Memory B cell (primary cell): Measurements from ENCODE around the gene PACSIN2.
"Not testable (repeated sequence)": the region's sequence is repeated elsewhere in the genome, so short reads cannot be mapped to it uniquely, and the experiment has no call there.

Experiments used
- ATAC-seq: fragments of 150-1000 bp; cut with Tn5 transposase; 2 replicates; pipeline ENCODE4 v1.10.0; 2021; ENCODE audit warnings: low read depth, mild to moderate bottlenecking, moderate library complexity
- DNase-seq, 2 donors: peaks; one replicate each; pipeline ENCODE4 v3.0.0; 2022; ENCODE audit warnings: low spot score in 2 of 2
- H3K27ac Mint-ChIP-seq: one replicate; pipeline ENCODE4 v1.8.0; 2022; ENCODE audit warnings: mild to moderate bottlenecking, moderate library complexity, mixed read lengths
- H3K27me3 Mint-ChIP-seq: one replicate; pipeline ENCODE4 v1.8.0; 2022; ENCODE audit warnings: mixed read lengths
- H3K36me3 Mint-ChIP-seq: one replicate; pipeline ENCODE4 v1.8.0; 2022; ENCODE audit warnings: mild to moderate bottlenecking, mixed read lengths
- H3K4me1 Mint-ChIP-seq: one replicate; pipeline ENCODE4 v1.8.0; 2022; ENCODE audit warnings: mixed read lengths
- H3K4me3 Mint-ChIP-seq: one replicate; pipeline ENCODE4 v1.8.0; 2022; ENCODE audit warnings: mild to moderate bottlenecking, moderate library complexity, mixed read lengths
- H3K9me3 Mint-ChIP-seq: one replicate; pipeline ENCODE4 v1.8.0; 2022; ENCODE audit warnings: mixed read lengths

The PACSIN2 gene

DNA sequence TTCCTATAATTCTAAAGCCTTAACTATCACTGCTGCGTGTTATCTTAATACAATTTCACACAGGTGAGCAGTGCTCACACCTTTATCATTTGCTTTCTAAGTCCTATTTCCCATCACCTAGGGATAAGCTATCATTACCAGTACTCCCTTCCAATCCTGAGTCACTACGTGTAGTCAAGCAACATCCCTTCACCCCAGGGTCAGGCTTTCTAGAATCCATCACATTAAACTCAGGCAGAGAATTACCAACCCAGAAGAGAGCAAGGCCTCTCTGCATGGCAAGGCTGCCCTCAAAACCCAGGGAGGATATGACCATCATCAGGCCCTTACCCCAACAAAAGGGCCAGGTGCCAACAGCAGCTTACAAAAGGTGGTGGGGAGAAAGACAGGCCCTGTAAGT, 9.8 kb downstream of the PACSIN2 start:
- peaks cover 46% of the 10 kb centered on the region for H3K4me1 Mint-ChIP-seq

DNA sequence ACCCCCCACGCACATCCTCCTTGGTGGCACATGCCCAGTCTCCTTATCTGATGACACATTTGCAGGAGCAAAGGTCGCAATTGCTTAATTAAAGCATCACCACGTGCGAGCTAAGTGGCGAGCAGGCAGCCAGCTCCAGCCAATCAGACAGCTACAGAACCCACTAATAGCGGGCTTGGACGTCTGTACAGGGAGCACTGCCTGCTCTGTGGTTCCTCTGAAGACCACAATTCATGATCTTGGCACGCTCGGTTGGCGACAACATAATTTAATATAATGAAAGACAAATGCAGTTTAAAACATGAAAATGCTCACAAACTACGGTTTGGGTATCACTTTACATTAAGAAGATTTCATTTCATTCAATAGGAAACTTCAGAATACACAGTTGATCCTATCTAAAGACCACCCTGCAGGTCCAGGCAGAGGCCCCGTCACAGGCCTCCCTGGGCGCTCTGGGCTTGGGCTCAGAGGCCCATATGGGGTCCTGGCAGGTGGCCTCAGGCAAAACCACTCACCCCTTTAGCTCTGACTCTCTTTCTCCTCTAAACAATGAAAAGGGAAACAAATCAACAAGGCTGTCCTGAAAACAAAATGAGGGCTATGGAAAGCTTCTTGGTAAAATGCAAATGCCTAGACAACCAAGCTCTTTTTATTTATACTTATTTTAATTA, 10.4 kb downstream of the PACSIN2 start:
- ATAC-seq, result peak; percentile 56
- peaks cover 46% of the 10 kb centered on the region for H3K4me1 Mint-ChIP-seq
- no peak overlapping the region for H3K4me3 Mint-ChIP-seq

More for the DNA sequence above, 9.8 kb downstream of the PACSIN2 start:
- H3K36me3 Mint-ChIP-seq, result peaks cover 2% of the 10 kb centered on the region
- H3K27me3 Mint-ChIP-seq, result no peaks in the 10 kb centered on the region
- ATAC-seq (no peak), DNase-seq (no peak)
- no peak overlapping the region for H3K4me3 Mint-ChIP-seq
- no peaks in the 10 kb centered on the region for H3K9me3 Mint-ChIP-seq
- peak overlapping the region; percentile 31 for H3K27ac Mint-ChIP-seq

DNA sequence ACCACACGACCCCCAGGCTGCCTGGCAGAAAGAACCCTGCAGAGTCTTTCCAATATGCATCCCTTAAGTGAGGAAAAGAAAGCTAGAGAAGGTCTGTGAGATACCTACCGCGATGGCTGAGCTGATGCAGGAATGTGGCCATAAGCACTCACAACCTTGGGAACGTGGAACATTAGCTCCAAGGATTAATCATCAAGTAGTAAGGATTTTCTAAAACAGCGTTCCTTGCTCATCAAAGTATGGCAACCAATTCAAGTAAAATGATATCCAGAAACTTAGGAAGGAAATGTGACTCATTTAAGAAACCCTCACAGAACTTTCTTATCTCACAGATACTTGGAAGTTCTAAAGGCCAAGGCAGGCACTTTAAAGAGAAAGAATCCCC, 12.8 kb downstream of the PACSIN2 start:
- no peak overlapping the region for H3K4me3 Mint-ChIP-seq
- no peaks in the 10 kb centered on the region for H3K27me3 Mint-ChIP-seq
- ATAC-seq, result no peak
- H3K27ac Mint-ChIP-seq, result peak overlapping the region; percentile 37
- peaks cover 2% of the 10 kb centered on the region for H3K36me3 Mint-ChIP-seq
- no peak for DNase-seq
- peaks cover 52% of the 10 kb centered on the region for H3K4me1 Mint-ChIP-seq
- H3K9me3 Mint-ChIP-seq, result no peaks in the 10 kb centered on the region

More for the DNA sequence above, 10.4 kb downstream of the PACSIN2 start:
- Mint-ChIP-seq H3K36me3 (peaks cover 2% of the 10 kb centered on the region), H3K9me3 (no peaks in the 10 kb centered on the region), H3K27me3 (no peaks in the 10 kb centered on the region), H3K27ac (peak overlapping the region; percentile 31)
- no peak for DNase-seq

DNA sequence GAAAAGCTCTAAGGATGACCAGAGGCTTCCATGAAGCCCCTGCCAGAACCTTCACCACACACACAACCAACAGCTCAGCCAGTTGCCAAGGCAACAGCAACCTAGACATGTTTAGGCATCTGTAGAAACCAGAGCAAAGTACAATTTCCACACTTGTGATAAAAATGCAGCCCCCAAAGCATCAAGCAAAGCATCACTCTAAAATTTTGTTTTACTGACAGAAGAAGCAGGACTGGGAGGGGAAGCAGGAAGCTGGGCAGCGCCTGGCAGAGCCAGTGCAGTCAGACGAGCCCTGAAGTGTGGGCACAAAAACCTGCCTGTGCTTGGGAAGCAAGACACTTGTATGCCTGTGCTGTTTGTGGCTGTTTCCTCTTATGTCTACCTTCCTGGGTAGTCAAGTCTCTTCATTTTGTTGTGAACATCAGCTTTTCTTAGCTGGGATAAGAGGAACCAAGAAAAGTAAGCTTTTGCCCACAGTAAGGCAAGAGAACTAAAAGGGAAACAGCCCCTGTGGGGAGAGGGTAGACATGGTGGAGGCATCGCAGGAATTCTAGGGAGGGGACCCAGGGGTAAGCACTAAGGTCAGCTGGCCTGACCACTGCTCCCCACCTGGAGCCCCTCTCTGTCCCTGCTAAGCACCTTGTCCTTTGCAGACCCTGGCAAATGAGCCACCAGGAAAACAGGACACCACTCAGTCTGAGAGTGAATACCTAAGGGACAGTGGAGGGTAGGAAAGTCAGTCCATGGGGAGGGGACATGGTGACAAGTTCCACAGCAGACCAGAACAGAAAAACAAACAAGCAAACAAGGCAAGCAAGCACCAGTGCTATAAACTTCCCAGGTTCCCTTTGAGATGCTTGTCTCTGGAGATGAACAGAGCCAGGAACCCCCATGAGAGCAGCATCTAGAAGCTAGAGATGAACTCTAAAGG, 13.4 kb downstream of the PACSIN2 start:
- no peaks in the 10 kb centered on the region for H3K27me3 Mint-ChIP-seq
- peaks cover 51% of the 10 kb centered on the region for H3K4me1 Mint-ChIP-seq
- DNase-seq (no peak), ATAC-seq (peak; percentile 72)
- H3K9me3 Mint-ChIP-seq, result no peaks in the 10 kb centered on the region
- peaks cover 2% of the 10 kb centered on the region for H3K36me3 Mint-ChIP-seq
- H3K27ac Mint-ChIP-seq, result peak overlapping the region; percentile 37
- H3K4me3 Mint-ChIP-seq, result no peak overlapping the region

DNA sequence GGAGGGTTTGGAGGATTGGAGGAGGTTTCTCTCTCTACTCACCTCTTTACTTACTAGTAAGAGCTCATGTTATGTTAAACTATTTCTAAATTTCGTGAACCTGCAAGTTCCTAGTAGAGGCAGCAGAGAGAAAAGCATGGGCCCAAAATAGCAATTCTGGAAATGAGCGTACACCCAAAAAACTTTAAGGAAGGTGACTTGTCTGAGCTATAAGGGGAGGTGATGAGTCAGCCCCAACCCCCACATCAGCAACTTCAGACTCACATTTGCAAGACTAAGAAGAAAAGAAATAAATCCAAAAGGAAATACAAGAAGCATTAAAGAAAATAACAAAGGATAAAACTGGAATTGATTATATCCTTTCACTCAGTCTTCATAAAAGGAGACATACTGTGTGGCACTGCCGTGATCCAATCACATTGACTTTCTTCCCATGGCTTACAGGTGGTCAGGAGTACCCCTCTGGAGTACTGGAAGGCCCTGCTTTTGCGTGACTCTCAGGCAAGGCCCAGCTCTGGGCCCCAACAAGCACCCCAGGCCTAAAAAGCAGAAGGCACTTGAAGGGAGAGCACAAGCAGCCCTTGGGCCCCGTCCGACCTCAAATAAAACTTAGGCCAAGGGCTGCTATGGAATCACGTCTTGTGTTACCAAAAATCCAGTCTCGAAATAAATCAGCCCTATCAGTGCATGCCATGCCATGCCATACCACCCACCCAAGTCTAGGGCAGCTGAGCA, 14.3 kb downstream of the PACSIN2 start:
- Mint-ChIP-seq H3K27ac (peak overlapping the region; percentile 40), H3K27me3 (no peaks in the 10 kb centered on the region), H3K4me1 (peaks cover 53% of the 10 kb centered on the region), H3K36me3 (peaks cover 2% of the 10 kb centered on the region), H3K9me3 (no peaks in the 10 kb centered on the region), H3K4me3 (no peak overlapping the region)
- DNase-seq, result no peak
- ATAC-seq, result no peak

DNA sequence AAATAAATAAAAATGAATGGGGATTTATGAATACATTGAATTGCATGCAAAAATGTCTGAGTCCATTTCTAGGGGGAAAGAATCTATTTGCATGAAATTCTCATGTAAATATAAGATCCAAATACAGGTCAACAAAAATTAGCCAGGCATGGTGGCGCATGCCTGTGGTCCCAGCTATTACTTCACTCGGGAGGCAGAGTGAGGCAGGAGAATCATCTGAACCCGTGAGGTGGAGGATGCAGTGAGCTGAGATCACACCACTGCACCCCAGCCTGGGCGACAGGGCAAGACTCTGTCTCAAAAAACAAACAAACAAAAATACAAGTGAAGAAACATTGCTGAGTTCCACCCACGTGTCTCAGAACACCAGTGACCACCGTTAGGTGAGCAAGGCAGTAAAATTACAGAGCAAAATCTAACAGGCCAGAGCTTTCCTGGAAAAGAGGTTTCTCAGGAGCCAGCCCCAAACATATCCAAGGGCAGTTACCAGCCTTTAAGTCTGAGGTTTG, 17.3 kb downstream of the PACSIN2 start:
- H3K4me1 Mint-ChIP-seq, result peaks cover 61% of the 10 kb centered on the region
- H3K9me3 Mint-ChIP-seq, result no peaks in the 10 kb centered on the region
- no peaks in the 10 kb centered on the region for H3K27me3 Mint-ChIP-seq
- ATAC-seq, result no peak
- H3K27ac Mint-ChIP-seq, result no peak overlapping the region
- H3K4me3 Mint-ChIP-seq, result no peak overlapping the region
- H3K36me3 Mint-ChIP-seq, result peaks cover 2% of the 10 kb centered on the region
- no peak for DNase-seq

DNA sequence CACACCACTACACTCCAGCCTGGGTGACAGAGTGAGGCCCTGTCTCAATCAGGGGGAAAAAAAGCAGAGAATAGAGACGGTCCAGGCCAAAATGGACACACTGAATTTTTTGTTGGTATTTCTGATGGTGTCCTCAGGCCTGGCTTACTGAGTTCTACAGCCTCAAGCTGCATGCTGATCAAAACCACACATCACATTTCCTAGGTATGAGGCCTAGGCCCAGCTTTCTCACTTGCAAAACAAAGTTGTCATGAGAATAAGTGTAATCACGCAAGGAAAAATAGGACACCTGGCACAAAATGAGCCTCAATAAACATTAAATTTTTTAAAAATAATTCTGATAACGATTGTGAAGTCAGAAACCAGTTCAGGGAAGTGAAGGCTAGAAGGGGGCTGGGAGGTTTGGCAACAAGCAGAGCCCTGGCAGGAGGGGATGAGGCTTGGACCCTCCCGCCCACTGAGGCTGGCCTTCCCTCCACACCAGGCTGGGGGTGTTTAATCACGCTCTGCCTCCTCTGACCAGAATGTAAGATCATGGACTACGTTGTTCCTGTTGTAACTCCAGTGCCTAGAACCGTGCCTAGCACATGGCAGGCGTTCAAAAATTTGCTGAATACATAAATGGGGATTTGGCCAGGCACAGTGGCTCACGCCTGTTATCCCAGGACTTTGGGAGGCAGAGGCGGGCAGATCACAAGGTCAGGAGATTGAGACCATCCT, 18.1 kb downstream of the PACSIN2 start:
- Mint-ChIP-seq H3K4me3 (no peak overlapping the region), H3K9me3 (no peaks in the 10 kb centered on the region), H3K4me1 (peaks cover 55% of the 10 kb centered on the region), H3K27ac (no peak overlapping the region), H3K36me3 (peaks cover 2% of the 10 kb centered on the region), H3K27me3 (no peaks in the 10 kb centered on the region)
- no peak for ATAC-seq
- no peak for DNase-seq

DNA sequence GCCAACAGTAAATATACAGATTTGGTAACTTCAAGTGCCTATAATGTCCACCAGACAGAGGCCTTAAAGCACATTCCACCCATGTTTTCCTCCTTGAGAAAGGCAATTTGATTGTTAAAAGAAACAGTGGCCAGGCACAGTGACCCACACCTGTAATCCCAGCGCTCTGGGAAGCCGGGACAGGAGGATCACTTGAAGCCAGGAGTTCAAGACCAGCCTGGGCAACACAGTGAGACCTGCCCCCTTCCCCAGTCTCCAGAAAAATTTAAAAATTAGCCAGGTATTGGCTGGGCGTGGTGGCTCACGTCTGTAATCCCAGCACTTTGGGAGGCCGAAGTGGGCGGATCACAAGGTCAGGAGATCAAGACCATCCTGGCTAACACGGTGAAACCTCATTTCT, 19.3 kb downstream of the PACSIN2 start:
- peaks cover 51% of the 10 kb centered on the region for H3K4me1 Mint-ChIP-seq
- H3K9me3 Mint-ChIP-seq, H3K4me3 Mint-ChIP-seq: not testable (repeated sequence)

DNA sequence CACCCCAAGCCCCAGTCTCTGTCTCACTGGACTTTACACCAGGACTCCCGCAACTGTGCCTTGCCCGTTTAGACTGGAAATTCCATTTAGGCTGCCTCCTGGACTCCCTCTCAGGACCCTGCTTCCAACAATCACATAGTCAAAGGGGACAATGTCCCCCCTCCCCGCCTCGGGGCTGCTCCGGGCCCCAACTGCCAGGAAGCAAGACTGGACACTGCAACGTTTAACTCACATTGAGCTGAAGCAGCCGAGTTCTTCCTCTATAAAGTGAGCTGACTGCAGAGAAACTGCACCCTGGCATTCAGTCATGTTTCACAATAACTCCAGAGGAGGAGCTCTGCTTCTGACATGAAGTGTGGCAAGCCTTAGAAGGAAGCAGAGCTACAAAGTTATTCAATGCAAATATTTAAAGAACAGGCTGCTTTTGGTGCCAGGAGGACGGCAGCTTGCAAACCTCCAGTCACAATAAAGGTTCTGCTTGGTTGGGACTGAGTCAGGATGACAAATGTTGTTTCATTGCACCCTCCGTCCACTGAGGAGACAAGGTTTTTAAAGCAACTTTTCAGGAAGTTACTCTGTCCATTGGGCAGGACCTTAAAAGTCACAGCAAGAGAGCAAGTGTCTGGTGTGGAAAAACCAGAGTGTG, 19.9 kb downstream of the PACSIN2 start:
- no peak overlapping the region for H3K27ac Mint-ChIP-seq
- H3K36me3 Mint-ChIP-seq, result peaks cover 2% of the 10 kb centered on the region
- H3K4me1 Mint-ChIP-seq, result peaks cover 52% of the 10 kb centered on the region
- ATAC-seq, result peak; percentile 73
- peak overlapping the region; percentile 43 for H3K4me3 Mint-ChIP-seq
- DNase-seq, result no peak
- H3K27me3 Mint-ChIP-seq, result no peaks in the 10 kb centered on the region
- no peaks in the 10 kb centered on the region for H3K9me3 Mint-ChIP-seq

More for the DNA sequence above, 19.3 kb downstream of the PACSIN2 start:
- not testable (repeated sequence) for H3K27me3 Mint-ChIP-seq, H3K27ac Mint-ChIP-seq, H3K36me3 Mint-ChIP-seq, ATAC-seq, DNase-seq

DNA sequence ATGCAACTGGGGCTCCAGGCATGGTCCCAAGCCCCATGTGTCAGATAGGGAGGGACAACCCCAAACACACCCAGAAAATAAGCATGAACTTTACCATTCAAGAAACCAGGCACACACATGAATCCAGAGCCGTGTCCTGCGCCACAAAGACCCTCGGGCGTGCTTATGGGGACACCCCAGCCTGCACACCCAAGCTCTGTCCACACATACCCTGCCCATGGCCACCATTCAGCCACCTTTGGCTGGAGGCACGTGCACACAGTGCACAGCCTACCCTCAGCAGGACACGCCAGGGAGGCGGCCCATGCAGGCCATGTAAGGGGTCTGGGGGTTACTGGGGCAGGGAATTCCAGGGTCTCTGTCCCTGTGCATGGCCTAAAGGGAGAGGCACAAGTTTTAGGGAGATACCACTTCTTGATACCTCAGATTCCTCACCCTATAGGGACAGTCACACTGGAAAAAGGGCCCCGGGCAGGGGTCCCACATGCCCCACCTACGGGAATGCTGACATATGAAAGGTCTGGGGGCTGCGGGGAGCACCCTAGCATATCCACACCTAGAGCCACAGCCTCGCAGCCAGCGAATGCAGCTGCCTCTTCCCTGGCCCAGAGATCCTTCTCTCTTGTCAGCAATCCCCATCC, 20.6 kb downstream of the PACSIN2 start:
- Mint-ChIP-seq H3K36me3 (peaks cover 2% of the 10 kb centered on the region), H3K27me3 (no peaks in the 10 kb centered on the region), H3K4me3 (no peak overlapping the region), H3K27ac (no peak overlapping the region), H3K9me3 (no peaks in the 10 kb centered on the region), H3K4me1 (peaks cover 52% of the 10 kb centered on the region)
- ATAC-seq (no peak), DNase-seq (no peak)

DNA sequence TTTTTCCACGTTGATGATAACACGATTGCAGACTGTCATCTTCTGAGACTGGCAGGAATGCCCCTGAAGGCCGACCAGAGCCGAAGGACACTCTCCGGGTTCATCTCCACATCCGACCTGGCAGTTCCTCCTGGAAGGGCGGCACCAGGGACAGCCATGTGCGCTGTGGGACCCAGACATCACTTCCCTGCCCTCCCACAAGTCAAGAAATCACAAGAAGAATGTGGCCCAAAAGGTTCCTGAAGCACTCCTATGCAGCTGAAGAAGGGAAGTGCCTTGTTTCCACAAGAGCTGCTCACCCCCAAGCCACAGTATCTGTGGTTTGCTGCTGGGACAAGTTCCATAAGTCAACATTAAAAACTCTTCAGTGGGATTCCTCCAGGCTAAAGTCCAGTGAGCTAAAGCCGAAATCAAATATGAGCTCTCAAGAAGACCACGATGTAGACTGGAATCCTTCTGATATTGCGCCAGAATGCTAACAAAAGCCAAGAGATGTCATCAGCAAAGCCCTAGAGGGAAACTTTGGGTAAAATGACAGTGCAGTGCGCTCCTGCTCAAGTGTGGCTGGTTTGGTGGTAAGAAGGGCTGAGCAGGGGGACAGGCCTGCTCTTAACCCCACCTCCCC, 21.2 kb downstream of the PACSIN2 start:
- Mint-ChIP-seq H3K36me3 (peaks cover 2% of the 10 kb centered on the region), H3K27me3 (no peaks in the 10 kb centered on the region), H3K4me3 (no peak overlapping the region), H3K27ac (peak overlapping the region; percentile 37), H3K9me3 (no peaks in the 10 kb centered on the region), H3K4me1 (peaks cover 47% of the 10 kb centered on the region)
- DNase-seq, result no peak
- no peak for ATAC-seq

DNA sequence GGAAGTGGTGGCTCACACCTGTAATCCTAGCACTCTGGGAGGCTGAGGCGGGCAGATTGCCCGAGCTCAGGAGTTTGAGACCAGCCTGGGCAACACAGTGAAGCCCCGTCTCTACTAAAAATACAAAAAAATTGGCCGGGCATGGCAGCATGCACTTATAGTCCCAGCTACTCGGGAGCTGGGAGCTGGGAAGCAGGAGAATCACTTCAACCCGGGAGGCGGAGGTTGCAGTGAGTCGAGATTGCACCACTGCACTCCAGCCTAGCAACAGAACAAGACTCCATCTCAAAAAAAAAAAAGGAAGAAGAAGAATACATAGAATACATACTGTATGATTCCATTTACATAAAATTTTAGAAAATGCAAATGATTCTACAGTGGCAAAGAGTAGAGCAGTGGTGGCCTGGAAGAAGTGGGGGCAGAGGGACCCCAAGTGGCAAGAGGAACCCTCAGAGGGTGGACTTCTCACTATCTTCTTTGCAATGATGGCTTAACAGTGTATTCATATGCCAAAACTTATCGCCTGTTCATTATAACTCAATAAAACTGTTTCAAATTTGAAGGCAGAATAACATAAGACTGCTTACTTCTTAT, 22.0 kb downstream of the PACSIN2 start:
- Mint-ChIP-seq H3K27ac (no peak overlapping the region), H3K4me1 (peaks cover 40% of the 10 kb centered on the region), H3K4me3 (no peak overlapping the region), H3K27me3 (no peaks in the 10 kb centered on the region), H3K36me3 (peaks cover 2% of the 10 kb centered on the region), H3K9me3 (no peaks in the 10 kb centered on the region)
- ATAC-seq, result peak; percentile 39
- DNase-seq, result no peak
